GM12874 (cell line): ENCODE data around the gene PLA2G2D.

ENCODE experiments used
- CTCF ChIP-seq: IDR thresholded peaks from 2 replicates; pipeline ENCODE4 v1.5.1; 2011; ENCODE audit warnings: low read depth, mild to moderate bottlenecking, control low read depth, low read length, moderate library complexity; ENCODE audit not compliant: insufficient read depth

PLA2G2D gene

GRCh38 chr1:20120796-20121195, 1.5 kb upstream of the PLA2G2D start:
- no peak for TF ChIP-seq CTCF

- no peak for TF ChIP-seq CTCF
These were observed 2.1 kb downstream of the PLA2G2D start for GRCh38 chr1:20117236-20117635.

- TF ChIP-seq CTCF = no peak
These were observed 3.4 kb downstream of the PLA2G2D start for GRCh38 chr1:20115916-20116315.

- TF ChIP-seq CTCF = no peak
These were observed 3.9 kb downstream of the PLA2G2D start for GRCh38 chr1:20115479-20115878.

- no peak for TF ChIP-seq CTCF
These were observed 5.2 kb downstream of the PLA2G2D start for GRCh38 chr1:20114021-20114648.

GRCh38 chr1:20112279-20113000, 6.9 kb downstream of the PLA2G2D start:
- no peak for TF ChIP-seq CTCF

GRCh38 chr1:20111452-20111851, 7.9 kb downstream of the PLA2G2D start:
- TF ChIP-seq CTCF = no peak
